Caco-2 (cell line): ENCODE data around the gene CEP290. TPM values are rescaled to one million over a fixed set of nuclear protein-coding genes. Genes with fewer than 3 reads are reported as not detected.

ENCODE experiments used
- BruUV-seq: library from RNA; stranded (reverse); fragments of 400-500 nt; replicated peaks from 2 replicates; lab custom pipeline; 2021; lab: Mats Ljungman, UMichigan
- CTCF ChIA-PET: fragments of 300-600 bp; sonication (Branson Sonifier 250); formaldehyde crosslinking; loops from one replicate; lab custom pipeline; 2022; ENCODE audit warnings: antibody characterized with exemption; lab: Charles Lee
- POLR2A ChIA-PET: fragments of 300-600 bp; sonication (Branson Sonifier 250); formaldehyde crosslinking; loops from one replicate; lab custom pipeline; 2022; ENCODE audit warnings: antibody characterized with exemption; lab: Charles Lee
- DNase-seq, 2 experiments: peaks; one replicate each; pipeline versions ENCODE4 v3.0.0 to v3.0.0-alpha.2; 2020 to 2022
- H3K27me3 ChIP-seq: replicated peaks from 2 replicates; pipeline ENCODE4 v1.6.0; 2011; ENCODE audit warnings: low read length; ENCODE audit not compliant: control insufficient read depth, insufficient read depth
- H3K36me3 ChIP-seq: 2 replicates; pipeline ENCODE4 v1.5.1; 2011; ENCODE audit warnings: low read length; ENCODE audit not compliant: control insufficient read depth, insufficient read depth
- H3K4me1 ChIP-seq: fragments of 250-450 bp; sonication (Bioruptor Pico); 2 replicates; pipeline ENCODE4 v1.5.1; 2020; ENCODE audit warnings: mild to moderate bottlenecking
- H3K4me3 ChIP-seq: 2 replicates; pipeline ENCODE4 v1.5.1; 2011; ENCODE audit warnings: low read depth, mild to moderate bottlenecking, control low read depth, low read length
- H3K9me3 ChIP-seq: fragments of 250-450 bp; sonication (Bioruptor Pico); 2 replicates; pipeline ENCODE4 v1.5.1; 2020; ENCODE audit warnings: mild to moderate bottlenecking, moderate library complexity
- H3K27ac Mint-ChIP-seq: one replicate; pipeline ENCODE4 v1.8.0; 2022; ENCODE audit warnings: mixed read lengths; ENCODE audit not compliant: unreplicated experiment
- H3K27me3 Mint-ChIP-seq: one replicate; pipeline ENCODE4 v1.8.0; 2022; ENCODE audit warnings: mixed read lengths; ENCODE audit not compliant: insufficient read depth, unreplicated experiment
- H3K36me3 Mint-ChIP-seq: one replicate; pipeline ENCODE4 v1.8.0; 2022; ENCODE audit warnings: mild to moderate bottlenecking, mixed read lengths; ENCODE audit not compliant: insufficient read depth, unreplicated experiment
- H3K4me1 Mint-ChIP-seq: one replicate; pipeline ENCODE4 v1.8.0; 2022; ENCODE audit warnings: low read depth, mixed read lengths; ENCODE audit not compliant: unreplicated experiment
- H3K4me3 Mint-ChIP-seq: one replicate; pipeline ENCODE4 v1.8.0; 2022; ENCODE audit warnings: mild to moderate bottlenecking, moderate library complexity, mixed read lengths; ENCODE audit not compliant: unreplicated experiment
- H3K9me3 Mint-ChIP-seq: one replicate; pipeline ENCODE4 v1.8.0; 2022; ENCODE audit warnings: mixed read lengths; ENCODE audit not compliant: unreplicated experiment
- intact Hi-C: fragments of 100-400 bp; cut with micrococcal nuclease; formaldehyde crosslinking; loops from one replicate; pipeline ENCODE4 v1.10.0; 2022; ENCODE audit not compliant: unreplicated experiment
- total RNA-seq: library from RNA; stranded (reverse); gene quantifications from 2 replicates; pipeline ENCODE4 v1.2.3, GENCODE V29; 2022
- TF ChIP-seq, protein P1 (sequence below), 2 experiments: fragments of 200-600 bp in 1 of 2; IDR thresholded peaks; 1 replicate in 1 of 2; 2 replicates in 1 of 2; pipeline versions ENCODE4 v1.5.1 to v1.8.0; 2011 to 2022; ENCODE audit warnings: antibody characterized with exemption in 1 of 2, control low read depth in 1 of 2, inconsistent platforms in 1 of 2, low read depth in 1 of 2, low read length in 1 of 2, mild to moderate bottlenecking in 1 of 2, moderate library complexity in 1 of 2; ENCODE audit not compliant: insufficient read depth in 1 of 2, severe bottlenecking in 1 of 2, unreplicated experiment in 1 of 2

Gene CEP290
- total RNA-seq, 1 experiment from 2014 or later, result 14.0 TPM

DNA sequence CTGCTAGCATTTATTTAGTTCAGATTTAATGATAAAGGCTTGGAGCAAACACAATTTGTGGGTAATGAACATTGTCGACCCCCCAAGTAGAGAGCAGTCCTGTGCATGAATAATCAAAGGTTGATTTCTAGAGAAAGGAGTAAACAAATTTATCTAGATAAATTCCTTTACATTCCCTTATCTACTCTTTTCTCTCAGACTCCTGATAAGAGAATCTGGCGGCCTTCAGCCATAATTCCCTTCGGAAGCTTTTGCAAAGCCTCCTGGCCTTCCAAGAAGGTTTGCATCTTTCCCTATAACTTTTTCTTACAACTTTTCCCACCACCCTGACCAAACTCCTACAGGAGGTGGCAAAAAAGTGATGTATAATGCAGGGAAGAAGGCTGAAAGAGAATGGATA lies 42.3 kb upstream of the CEP290 start:
- peaks cover 57% of the 10 kb centered on the region for H3K4me1 Mint-ChIP-seq

DNA sequence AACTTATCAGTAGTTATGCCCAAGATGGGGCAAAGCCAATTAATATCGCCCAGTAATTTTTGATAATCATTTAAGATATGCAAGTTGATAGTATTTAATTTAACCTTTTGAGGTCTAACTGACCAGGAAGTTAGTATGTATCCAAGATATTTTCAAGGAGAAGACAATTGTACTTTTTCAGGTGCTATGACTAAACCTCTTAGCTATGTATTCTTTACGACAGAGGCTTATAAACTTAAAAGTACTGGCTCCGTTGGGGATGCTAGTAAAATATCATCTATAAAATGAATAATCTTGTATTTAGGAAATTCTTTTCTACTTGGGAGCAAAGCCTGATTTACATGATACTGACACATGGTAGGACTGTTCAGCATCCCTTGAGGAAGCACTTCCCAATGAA lies 40.5 kb upstream of the CEP290 start:
- H3K4me3 Mint-ChIP-seq, result no peak overlapping the region
- Histone ChIP-seq H3K4me1 (peaks cover 95% of the 10 kb centered on the region), H3K27me3 (no peaks in the 10 kb centered on the region), H3K4me3 (no peak overlapping the region), H3K36me3 (peaks cover 2% of the 10 kb centered on the region), H3K9me3 (peaks cover 45% of the 10 kb centered on the region)
- intact Hi-C loops, result loop anchor here (10.0 kb wide), 2 partner anchors 392 to 772 kb away; no protein-coding TSS in a partner anchor
- BruUV-seq, result no TSS peak
- peaks cover 62% of the 10 kb centered on the region for H3K4me1 Mint-ChIP-seq
- H3K27me3 Mint-ChIP-seq, result no peaks in the 10 kb centered on the region
- H3K27ac Mint-ChIP-seq, result peak overlapping the region; percentile 77
- no peak for DNase-seq
- H3K9me3 Mint-ChIP-seq, result peaks cover 46% of the 10 kb centered on the region
- ChIA-PET POLR2A (no interaction called here), CTCF (no interaction called here)
- H3K36me3 Mint-ChIP-seq, result peaks cover 68% of the 10 kb centered on the region
- TF ChIP-seq, protein P1, sequence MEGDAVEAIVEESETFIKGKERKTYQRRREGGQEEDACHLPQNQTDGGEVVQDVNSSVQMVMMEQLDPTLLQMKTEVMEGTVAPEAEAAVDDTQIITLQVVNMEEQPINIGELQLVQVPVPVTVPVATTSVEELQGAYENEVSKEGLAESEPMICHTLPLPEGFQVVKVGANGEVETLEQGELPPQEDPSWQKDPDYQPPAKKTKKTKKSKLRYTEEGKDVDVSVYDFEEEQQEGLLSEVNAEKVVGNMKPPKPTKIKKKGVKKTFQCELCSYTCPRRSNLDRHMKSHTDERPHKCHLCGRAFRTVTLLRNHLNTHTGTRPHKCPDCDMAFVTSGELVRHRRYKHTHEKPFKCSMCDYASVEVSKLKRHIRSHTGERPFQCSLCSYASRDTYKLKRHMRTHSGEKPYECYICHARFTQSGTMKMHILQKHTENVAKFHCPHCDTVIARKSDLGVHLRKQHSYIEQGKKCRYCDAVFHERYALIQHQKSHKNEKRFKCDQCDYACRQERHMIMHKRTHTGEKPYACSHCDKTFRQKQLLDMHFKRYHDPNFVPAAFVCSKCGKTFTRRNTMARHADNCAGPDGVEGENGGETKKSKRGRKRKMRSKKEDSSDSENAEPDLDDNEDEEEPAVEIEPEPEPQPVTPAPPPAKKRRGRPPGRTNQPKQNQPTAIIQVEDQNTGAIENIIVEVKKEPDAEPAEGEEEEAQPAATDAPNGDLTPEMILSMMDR (IDR thresholded peaks at IDR 0.05; ENCODE audit: insufficient read depth in 1 of 2, low read depth in 1 of 2, low read length in 1 of 2, severe bottlenecking in 1 of 2, unreplicated experiment in 1 of 2), result no peak

More for the DNA sequence above, 42.3 kb upstream of the CEP290 start:
- POLR2A ChIA-PET, result no interaction called here
- intact Hi-C loops, result loop anchor here (10.0 kb wide), 2 partner anchors 391 to 771 kb away; no protein-coding TSS in a partner anchor
- peaks cover 57% of the 10 kb centered on the region for H3K36me3 Mint-ChIP-seq
- H3K4me3 Mint-ChIP-seq, result no peak overlapping the region
- peaks cover 2% of the 10 kb centered on the region; the same call in 1 of the 2 replicates for H3K36me3 ChIP-seq
- no peaks in the 10 kb centered on the region for H3K27me3 Mint-ChIP-seq
- CTCF ChIA-PET, result no interaction called here
- H3K4me3 ChIP-seq, result no peak overlapping the region
- peaks cover 41% of the 10 kb centered on the region for H3K9me3 ChIP-seq
- H3K9me3 Mint-ChIP-seq, result peaks cover 38% of the 10 kb centered on the region
- H3K27me3 ChIP-seq, result no peaks in the 10 kb centered on the region
- H3K4me1 ChIP-seq, result peaks cover 92% of the 10 kb centered on the region
- H3K27ac Mint-ChIP-seq, result peak overlapping the region; percentile 48
- peak; percentile 9 to 56 for DNase-seq
- TF ChIP-seq, protein P1 (IDR thresholded peaks at IDR 0.05; ENCODE audit: insufficient read depth in 1 of 2, low read depth in 1 of 2, low read length in 1 of 2, severe bottlenecking in 1 of 2, unreplicated experiment in 1 of 2), result no peak
- no TSS peak for BruUV-seq

DNA sequence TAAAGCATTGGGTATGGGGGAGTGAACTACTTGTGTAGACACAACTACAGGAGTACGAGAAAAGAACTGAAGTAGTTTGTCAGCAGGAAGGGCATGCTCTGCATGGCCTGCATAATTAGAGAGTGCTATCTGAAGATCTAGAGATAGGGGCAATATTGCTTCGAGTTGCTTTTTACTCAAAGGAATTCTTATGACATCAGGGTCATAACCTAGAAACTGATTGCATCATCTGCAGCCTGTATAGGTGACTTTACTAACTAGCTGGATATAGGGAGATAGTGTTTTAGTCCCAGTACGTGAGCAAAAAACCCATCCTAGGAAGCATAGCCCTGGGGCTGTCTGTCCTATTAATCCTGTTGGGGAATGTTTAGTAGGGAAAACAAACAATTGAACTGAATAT lies 40.0 kb upstream of the CEP290 start:
- Mint-ChIP-seq H3K4me3 (no peak overlapping the region), H3K27ac (peak overlapping the region; percentile 77), H3K4me1 (peaks cover 64% of the 10 kb centered on the region), H3K9me3 (peaks cover 48% of the 10 kb centered on the region), H3K27me3 (no peaks in the 10 kb centered on the region), H3K36me3 (peaks cover 73% of the 10 kb centered on the region)
- intact Hi-C loops, result loop anchor here (10.0 kb wide), 2 partner anchors 393 to 773 kb away; no protein-coding TSS in a partner anchor
- ChIA-PET CTCF (no interaction called here), POLR2A (no interaction called here)
- H3K36me3 ChIP-seq, result peaks cover 3% of the 10 kb centered on the region
- H3K27me3 ChIP-seq, result no peaks in the 10 kb centered on the region
- H3K4me3 ChIP-seq, result no peak overlapping the region
- TF ChIP-seq, protein P1 (IDR thresholded peaks at IDR 0.05; ENCODE audit: insufficient read depth in 1 of 2, low read depth in 1 of 2, low read length in 1 of 2, severe bottlenecking in 1 of 2, unreplicated experiment in 1 of 2), result no peak
- peaks cover 91% of the 10 kb centered on the region for H3K4me1 ChIP-seq
- H3K9me3 ChIP-seq, result peaks cover 45% of the 10 kb centered on the region
- BruUV-seq, result no TSS peak
- peak; percentile 42 to 50 for DNase-seq
